HepG2 (cell line): Measurements from ENCODE around the gene INHBC. TPM values are rescaled to one million over a fixed set of nuclear protein-coding genes. Genes with fewer than 3 reads are reported as not detected.
A peak's percentile ranks its signal among the peaks of the same experiment; 100 is the strongest.

Source experiments
- ATF7 ChIP-seq, 2 experiments: fragments of 450-650 bp in 1 of 2; sonication (generic) in 1 of 2; formaldehyde crosslinking in 1 of 2; IDR thresholded peaks; 2 replicates each; pipeline versions ENCODE4 v1.4.0 to v1.6.1; 2016 to 2020; ENCODE audit warnings: antibody characterized with exemption in 1 of 2, mild to moderate bottlenecking in 1 of 2, missing genetic modification reagents in 1 of 2
- BCL6 ChIP-seq: IDR thresholded peaks from 2 replicates; pipeline ENCODE4 v1.6.1; 2016; ENCODE audit warnings: missing genetic modification reagents, missing compliant biosample characterization
- FOXA3 ChIP-seq: IDR thresholded peaks from 2 replicates; pipeline ENCODE4 v1.6.1; 2016; ENCODE audit warnings: missing genetic modification reagents, missing compliant biosample characterization
- GABPB1 ChIP-seq: IDR thresholded peaks from 2 replicates; pipeline ENCODE4 v1.6.1; 2016; ENCODE audit warnings: mild to moderate bottlenecking, missing genetic modification reagents, moderate library complexity, missing compliant biosample characterization
- GZF1 ChIP-seq: sonication (generic); formaldehyde crosslinking; IDR thresholded peaks from 2 replicates; pipeline ENCODE4 v1.5.1; 2020; ENCODE audit warnings: mild to moderate bottlenecking, missing genetic modification reagents
- HNRNPL ChIP-seq: fragments of 200-400 bp; formaldehyde crosslinking; IDR thresholded peaks from 2 replicates; pipeline ENCODE4 v1.6.1; 2017; ENCODE audit warnings: mild to moderate bottlenecking, low read depth, low read length
- IKZF4 ChIP-seq: sonication (generic); formaldehyde crosslinking; IDR thresholded peaks from 2 replicates; pipeline ENCODE4 v1.5.1; 2020; ENCODE audit warnings: borderline replicate concordance, mild to moderate bottlenecking, low read depth, missing genetic modification reagents; ENCODE audit errors: not compliant biosample characterization
- JDP2 ChIP-seq: sonication (generic); formaldehyde crosslinking; IDR thresholded peaks from 2 replicates; pipeline ENCODE4 v1.8.1; 2022; ENCODE audit warnings: missing genetic modification reagents, borderline replicate concordance
- NFE2L1 ChIP-seq: sonication (generic); formaldehyde crosslinking; IDR thresholded peaks from 2 replicates; pipeline ENCODE4 v1.4.0; 2020; ENCODE audit warnings: missing genetic modification reagents, mild to moderate bottlenecking, borderline replicate concordance
- NFYC ChIP-seq: IDR thresholded peaks from 2 replicates; pipeline ENCODE4 v1.6.1; 2016; ENCODE audit warnings: missing genetic modification reagents, missing compliant biosample characterization
- NR1H2 ChIP-seq: sonication (generic); formaldehyde crosslinking; IDR thresholded peaks from 2 replicates; pipeline ENCODE4 v1.8.1; 2022; ENCODE audit warnings: low read depth, missing genetic modification reagents, borderline replicate concordance
- PATZ1 ChIP-seq: sonication (generic); formaldehyde crosslinking; IDR thresholded peaks from 2 replicates; pipeline ENCODE4 v1.4.0; 2020; ENCODE audit warnings: missing genetic modification reagents
- PRDM15 ChIP-seq: sonication (generic); formaldehyde crosslinking; IDR thresholded peaks from 2 replicates; pipeline ENCODE4 v1.4.0; 2020; ENCODE audit warnings: missing genetic modification reagents
- RBM22 ChIP-seq: fragments of 200-400 bp; formaldehyde crosslinking; optimal IDR thresholded peaks from 2 replicates; pipeline ENCODE3; 2017; ENCODE audit warnings: mild to moderate bottlenecking, low read length, moderate library complexity
- SP1 ChIP-seq, 2 experiments: fragments of 450-650 bp in 1 of 2; sonication (generic) in 1 of 2; formaldehyde crosslinking in 1 of 2; IDR thresholded peaks; 2 replicates each; pipeline versions ENCODE4 v1.4.0 to v1.6.1; 2016 to 2020; ENCODE audit warnings: missing genetic modification reagents in 1 of 2
- ZNF121 ChIP-seq: sonication (generic); formaldehyde crosslinking; IDR thresholded peaks from 2 replicates; pipeline ENCODE4 v1.5.0; 2020; ENCODE audit warnings: mild to moderate bottlenecking, missing genetic modification reagents
- ZNF563 ChIP-seq: sonication (generic); formaldehyde crosslinking; IDR thresholded peaks from 2 replicates; pipeline ENCODE4 v1.8.0; 2022; ENCODE audit warnings: mild to moderate bottlenecking, moderate library complexity, missing genetic modification reagents
- ZNF670 ChIP-seq: sonication (generic); formaldehyde crosslinking; IDR thresholded peaks from 2 replicates; pipeline ENCODE4 v1.8.0; 2022; ENCODE audit warnings: mild to moderate bottlenecking, missing genetic modification reagents, borderline replicate concordance
- ZNF672 ChIP-seq: sonication (generic); formaldehyde crosslinking; IDR thresholded peaks from 2 replicates; pipeline ENCODE4 v1.8.1; 2022; ENCODE audit warnings: missing genetic modification reagents
- polyA plus RNA-seq, 8 experiments: library from polyadenylated mRNA; depleted of rRNA in 3 of 8; stranded (reverse) in 7 of 8; unstranded in 1 of 8; fragments of >200 nt; fragmentation: Illumina TruSeq in 4 of 8; extraction: Trizol in 4 of 8; gene quantifications; 2 replicates each; pipeline versions ENCODE4 v1.2.1 to v1.2.3, GENCODE V29; 2011 to 2016; ENCODE audit warnings: low read depth in 4 of 8, missing spikeins in 1 of 8, mixed read lengths in 1 of 8; ENCODE audit not compliant: insufficient read depth in 1 of 8
- total RNA-seq, 5 experiments: library from RNA; depleted of rRNA; stranded (reverse); fragments of >200 nt; fragmentation: Illumina TruSeq; extraction: Trizol; gene quantifications; 2 replicates each; pipeline ENCODE4 v1.2.3, GENCODE V29; 2016; ENCODE audit warnings: low read depth in 1 of 5

The INHBC gene
- total and polyA plus RNA-seq, 2 of the 13 experiments (the other 11 are each of a cell fraction or from before 2014, with no cell fraction given), result 1.8 to 13.8 TPM

- TF ChIP-seq ATF7 (IDR thresholded peaks at IDR 0.05) (peak; percentile 84), ATF7 (CRISPR knock-in tag; IDR thresholded peaks at IDR 0.05) (peak; percentile 84; the same call in 1 of the 2 replicates), ZNF672 (no peak), BCL6 (CRISPR knock-in tag) (peak; percentile 86), FOXA3 (peak; percentile 75), HNRNPL (peak; percentile 98), GZF1 (CRISPR knock-in tag) (no peak), SP1 (IDR thresholded peaks at IDR 0.05) (no peak), SP1 (CRISPR knock-in tag; IDR thresholded peaks at IDR 0.05) (peak; percentile 35; the same call in 1 of the 2 replicates), NR1H2 (CRISPR knock-in tag) (no peak), NFYC (CRISPR knock-in tag) (peak; percentile 88), PATZ1 (CRISPR knock-in tag) (peak; percentile 93), ZNF563 (peak; percentile 79; the same call in 1 of the 2 replicates), RBM22 (no peak), GABPB1 (peak; percentile 75), JDP2 (CRISPR knock-in tag) (no peak), IKZF4 (CRISPR knock-in tag) (peak; percentile 43), NFE2L1 (no peak), ZNF670 (CRISPR knock-in tag) (no peak), PRDM15 (CRISPR knock-in tag) (no peak), ZNF121 (CRISPR knock-in tag) (peak; percentile 29; the same call in 1 of the 2 replicates)
These were observed 20.2 kb downstream of the INHBC start, which contains the start of gene INHBE (continued) for GRCh38 chr12:57454566-57455373.
